ENCODE results near the gene AGPAT4.

DNA sequence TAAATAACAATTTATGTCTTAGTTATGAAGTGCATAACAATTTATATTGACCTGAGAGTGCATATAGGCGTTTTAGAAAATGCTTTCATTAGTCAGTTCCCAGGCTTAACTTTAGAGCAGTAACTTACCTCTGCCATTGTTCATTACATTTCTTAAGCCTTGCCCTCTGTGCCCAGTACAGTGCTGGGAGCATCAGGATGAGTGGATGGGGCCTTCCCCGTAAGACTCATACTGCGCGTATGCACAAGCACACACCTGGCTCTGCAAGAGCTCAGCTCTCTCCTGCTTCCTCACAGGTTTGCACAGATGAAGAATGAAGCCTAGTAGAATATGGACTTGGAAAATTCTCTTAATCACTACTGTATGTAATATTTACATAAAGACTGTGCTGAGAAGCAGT, 157.3 kb downstream of the AGPAT4 start:
- TF ChIP-seq, protein P1, sequence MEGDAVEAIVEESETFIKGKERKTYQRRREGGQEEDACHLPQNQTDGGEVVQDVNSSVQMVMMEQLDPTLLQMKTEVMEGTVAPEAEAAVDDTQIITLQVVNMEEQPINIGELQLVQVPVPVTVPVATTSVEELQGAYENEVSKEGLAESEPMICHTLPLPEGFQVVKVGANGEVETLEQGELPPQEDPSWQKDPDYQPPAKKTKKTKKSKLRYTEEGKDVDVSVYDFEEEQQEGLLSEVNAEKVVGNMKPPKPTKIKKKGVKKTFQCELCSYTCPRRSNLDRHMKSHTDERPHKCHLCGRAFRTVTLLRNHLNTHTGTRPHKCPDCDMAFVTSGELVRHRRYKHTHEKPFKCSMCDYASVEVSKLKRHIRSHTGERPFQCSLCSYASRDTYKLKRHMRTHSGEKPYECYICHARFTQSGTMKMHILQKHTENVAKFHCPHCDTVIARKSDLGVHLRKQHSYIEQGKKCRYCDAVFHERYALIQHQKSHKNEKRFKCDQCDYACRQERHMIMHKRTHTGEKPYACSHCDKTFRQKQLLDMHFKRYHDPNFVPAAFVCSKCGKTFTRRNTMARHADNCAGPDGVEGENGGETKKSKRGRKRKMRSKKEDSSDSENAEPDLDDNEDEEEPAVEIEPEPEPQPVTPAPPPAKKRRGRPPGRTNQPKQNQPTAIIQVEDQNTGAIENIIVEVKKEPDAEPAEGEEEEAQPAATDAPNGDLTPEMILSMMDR (IDR thresholded peaks at IDR 0.05; ENCODE audit: low read depth, low read length) = no peak
- TF ChIP-seq, protein P2, sequence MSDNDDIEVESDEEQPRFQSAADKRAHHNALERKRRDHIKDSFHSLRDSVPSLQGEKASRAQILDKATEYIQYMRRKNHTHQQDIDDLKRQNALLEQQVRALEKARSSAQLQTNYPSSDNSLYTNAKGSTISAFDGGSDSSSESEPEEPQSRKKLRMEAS (IDR thresholded peaks at IDR 0.05; ENCODE audit: low read depth, low read length) = no peak
- no peak for TF ChIP-seq POLR2A (IDR thresholded peaks at IDR 0.05; ENCODE audit: extremely low read depth, insufficient read length)

Measured in NB4 (cell line).